HCT116 (cell line): ENCODE measurements around the gene DDX52. TPM values are rescaled to one million over a fixed set of nuclear protein-coding genes. Genes with fewer than 3 reads are reported as not detected.

Source experiments
- ATAC-seq: fragments of 200-7000 bp; cut with Tn5 transposase; 2 replicates; pipeline ENCODE4 v1.9.1; 2020; ENCODE audit warnings: mild to moderate bottlenecking, moderate library complexity
- BruUV-seq: library from RNA; stranded (reverse); fragments of 400-500 nt; replicated peaks from 2 replicates; lab custom pipeline; 2021; lab: Mats Ljungman, UMichigan
- CTCF ChIA-PET: fragments of 300-600 bp; sonication (Branson Sonifier 250); formaldehyde crosslinking; loops from one replicate; lab custom pipeline; 2021; ENCODE audit warnings: antibody characterized with exemption; lab: Charles Lee
- POLR2A ChIA-PET: fragments of 300-600, 350-600 bp; sonication (Branson Sonifier 250); formaldehyde crosslinking; loops from one replicate; lab custom pipeline; 2021; ENCODE audit warnings: antibody characterized with exemption; lab: Charles Lee
- RAD21 ChIA-PET, 2 experiments: fragments of 300-600 bp; sonication (Branson Sonifier 250); formaldehyde crosslinking; loops; one replicate each; lab custom pipeline; 2023; ENCODE audit warnings: low total read pairs in 2 of 2; ENCODE audit not compliant: uncharacterized antibody in 2 of 2, unreplicated experiment in 2 of 2, low non-redundant PET in 1 of 2; lab: Charles Lee
- DNase-seq: peaks from one replicate; pipeline ENCODE4 v3.0.0-alpha.2; 2010; ENCODE audit warnings: low read depth, low spot score
- H2AFZ ChIP-seq: fragments of 200-600 bp; shearing (Covaris generic), sonication (generic); 2 replicates; pipeline ENCODE4 v1.6.1; 2017; ENCODE audit warnings: low read depth, mixed run types, mixed read lengths, antibody characterized with exemption, low read length; ENCODE audit not compliant: poor library complexity, severe bottlenecking
- H3K27ac ChIP-seq: 2 replicates; pipeline ENCODE4 v1.5.1; 2012; ENCODE audit warnings: low read depth, low read length
- H3K27me3 ChIP-seq: fragments of 200-600 bp; sonication (generic); 2 replicates; pipeline ENCODE4 v1.6.1; 2016; ENCODE audit warnings: mixed run types, low read length, mixed read lengths; ENCODE audit not compliant: insufficient read depth
- H3K36me3 ChIP-seq, 2 experiments: fragments of 200-500 bp in 1 of 2; fragments of 200-600 bp in 1 of 2; sonication (Bioruptor generic) in 1 of 2; sonication (generic) in 1 of 2; 2 replicates each; pipeline versions ENCODE4 v1.5.1 to v1.6.1; 2014 to 2016; ENCODE audit warnings: low read length in 2 of 2, inconsistent platforms in 1 of 2, mixed read lengths in 1 of 2, mixed run types in 1 of 2; ENCODE audit not compliant: insufficient read depth in 2 of 2, control insufficient read depth in 1 of 2
- H3K4me1 ChIP-seq, 2 experiments: fragments of 200-600 bp in 1 of 2; sonication (generic) in 1 of 2; 2 replicates each; pipeline versions ENCODE4 v1.5.1 to v1.6.1; 2012 to 2017; ENCODE audit warnings: low read length in 2 of 2, inconsistent platforms in 1 of 2, mild to moderate bottlenecking in 1 of 2, mixed read lengths in 1 of 2, mixed run types in 1 of 2, moderate library complexity in 1 of 2; ENCODE audit not compliant: insufficient read depth in 2 of 2, control insufficient read depth in 1 of 2
- H3K4me2 ChIP-seq: fragments of 200-600 bp; sonication (generic); 2 replicates; pipeline ENCODE4 v1.6.1; 2017; ENCODE audit warnings: mixed run types, low read length, mixed read lengths
- H3K4me3 ChIP-seq, 2 experiments: fragments of 200-600 bp in 1 of 2; sonication (generic) in 1 of 2; replicated peaks in 1 of 2; 2 replicates each; pipeline ENCODE4 v1.5.1; 2011 to 2016; ENCODE audit warnings: low read length in 2 of 2, control low read depth in 1 of 2, low read depth in 1 of 2, mild to moderate bottlenecking in 1 of 2, mixed read lengths in 1 of 2, mixed run types in 1 of 2
- H3K79me2 ChIP-seq: fragments of 200-600 bp; sonication (generic); 2 replicates; pipeline ENCODE4 v1.6.1; 2017; ENCODE audit warnings: mild to moderate bottlenecking, mixed run types, low read length, moderate library complexity, mixed read lengths; ENCODE audit not compliant: insufficient read depth
- H3K9ac ChIP-seq: fragments of 200-600 bp; sonication (generic); 2 replicates; pipeline ENCODE4 v1.6.1; 2016; ENCODE audit warnings: low read length, mixed read lengths
- H3K9me2 ChIP-seq: fragments of 200-600 bp; sonication (generic), shearing (Covaris generic); 2 replicates; pipeline ENCODE4 v1.6.1; 2017; ENCODE audit warnings: mixed run types, mild to moderate bottlenecking, moderate library complexity; ENCODE audit not compliant: insufficient read depth
- H3K9me3 ChIP-seq, 2 experiments: fragments of 200-500 bp in 1 of 2; fragments of 200-600 bp in 1 of 2; sonication (Bioruptor generic) in 1 of 2; sonication (generic) in 1 of 2; 2 replicates each; pipeline ENCODE4 v1.6.1; 2014 to 2017; ENCODE audit warnings: low read length in 2 of 2, mixed read lengths in 2 of 2, inconsistent platforms in 1 of 2, low read depth in 1 of 2, mild to moderate bottlenecking in 1 of 2, mixed run types in 1 of 2, moderate library complexity in 1 of 2; ENCODE audit not compliant: control insufficient read depth in 1 of 2, insufficient read depth in 1 of 2
- H4K20me1 ChIP-seq: fragments of 200-600 bp; sonication (generic), shearing (Covaris generic); 2 replicates; pipeline ENCODE4 v1.6.1; 2017; ENCODE audit warnings: mixed run types, mild to moderate bottlenecking, moderate library complexity; ENCODE audit not compliant: insufficient read depth
- ATF3 ChIP-seq: IDR thresholded peaks from 2 replicates; pipeline ENCODE4 v1.6.1; 2012
- CBX3 ChIP-seq: IDR thresholded peaks from 2 replicates; pipeline ENCODE4 v1.6.1; 2012; ENCODE audit warnings: low read depth
- CEBPB ChIP-seq: IDR thresholded peaks from 2 replicates; pipeline ENCODE4 v1.6.1; 2012; ENCODE audit warnings: low read depth
- CTCF ChIP-seq, 3 experiments: fragments of 200-600 bp in 1 of 3; sonication (generic) in 1 of 3; IDR thresholded peaks in 2 of 3; conservative IDR thresholded peaks in 1 of 3; 2 replicates each; pipeline ENCODE4 v1.5.1; 2012 to 2017; ENCODE audit warnings: low read depth in 2 of 3, low read length in 2 of 3, antibody characterized with exemption in 1 of 3, borderline replicate concordance in 1 of 3, control low read depth in 1 of 3, mild to moderate bottlenecking in 1 of 3, mixed read lengths in 1 of 3, mixed run types in 1 of 3, moderate library complexity in 1 of 3; ENCODE audit not compliant: insufficient read depth in 1 of 3
- EGR1 ChIP-seq: IDR thresholded peaks from 2 replicates; pipeline ENCODE4 v1.6.1; 2012; ENCODE audit warnings: low read depth
- ELF1 ChIP-seq: IDR thresholded peaks from 2 replicates; pipeline ENCODE4 v1.6.1; 2012; ENCODE audit warnings: low read depth, borderline replicate concordance
- EZH2 ChIP-seq: fragments of 200-600 bp; sonication (generic); IDR thresholded peaks from 2 replicates; pipeline ENCODE4 v1.6.1; 2017; ENCODE audit warnings: antibody characterized with exemption, mixed run types
- EZH2phosphoT487 ChIP-seq: fragments of 200-600 bp; IDR thresholded peaks from 2 replicates; pipeline ENCODE4 v1.6.1; 2018; ENCODE audit warnings: antibody characterized with exemption, borderline replicate concordance
- FOSL1 ChIP-seq: IDR thresholded peaks from 2 replicates; pipeline ENCODE4 v1.6.1; 2012; ENCODE audit warnings: low read depth
- JUND ChIP-seq: IDR thresholded peaks from 2 replicates; pipeline ENCODE4 v1.6.1; 2012
- MAX ChIP-seq: IDR thresholded peaks from 2 replicates; pipeline ENCODE4 v1.6.1; 2012
- POLR2AphosphoS5 ChIP-seq: IDR thresholded peaks from 2 replicates; pipeline ENCODE4 v1.6.1; 2011; ENCODE audit warnings: mild to moderate bottlenecking, low read depth, low read length, moderate library complexity
- SP1 ChIP-seq: IDR thresholded peaks from 2 replicates; pipeline ENCODE4 v1.6.1; 2012; ENCODE audit warnings: low read depth
- SRF ChIP-seq: IDR thresholded peaks from 2 replicates; pipeline ENCODE4 v1.6.1; 2012; ENCODE audit warnings: low read depth
- YY1 ChIP-seq: IDR thresholded peaks from 2 replicates; pipeline ENCODE4 v1.6.1; 2011; ENCODE audit warnings: low read length, low read depth, moderate library complexity, mild to moderate bottlenecking; ENCODE audit not compliant: insufficient replicate concordance; ENCODE audit errors: extremely low read depth
- ZBTB33 ChIP-seq: IDR thresholded peaks from 2 replicates; pipeline ENCODE4 v1.6.1; 2011; ENCODE audit warnings: mild to moderate bottlenecking, low read length, moderate library complexity; ENCODE audit not compliant: insufficient replicate concordance; ENCODE audit errors: extremely low read depth
- ZFX ChIP-seq: fragments of 450-650 bp; IDR thresholded peaks from 2 replicates; pipeline ENCODE4 v1.6.1; 2017
- ZNF274 ChIP-seq: fragments of 200-500 bp; sonication (Bioruptor generic); IDR thresholded peaks from 2 replicates; pipeline ENCODE4 v1.6.1; 2014; ENCODE audit warnings: mild to moderate bottlenecking, low read depth, low read length, inconsistent platforms
- intact Hi-C: fragments of 100-400 bp; cut with micrococcal nuclease; formaldehyde crosslinking; loops from 2 replicates; pipeline ENCODE4 v1.10.0; 2022
- total RNA-seq: library from RNA; stranded (reverse); gene quantifications from one replicate; pipeline ENCODE4 v1.2.1, GENCODE V29; 2021; ENCODE audit not compliant: unreplicated experiment

DDX52 gene
- total RNA-seq, 1 experiment from 2014 or later = 45.4 TPM

GRCh38 chr17:37564252-37564651 is 79.0 kb downstream of the DDX52 start:
- DNase-seq = no peak
- TF ChIP-seq FOSL1 = no peak
- TF ChIP-seq MAX = no peak
- TF ChIP-seq ELF1 = no peak
- no peak for TF ChIP-seq SRF
- TF ChIP-seq POLR2AphosphoS5 = no peak
- no peak for TF ChIP-seq CEBPB
- no peak for TF ChIP-seq ZBTB33
- TF ChIP-seq JUND = no peak
- TF ChIP-seq EGR1 = no peak
- TF ChIP-seq EZH2 = no peak
- no peak for TF ChIP-seq ZNF274
- no peak for TF ChIP-seq SP1
- TF ChIP-seq CTCF (IDR thresholded peaks at IDR 0.05 in 2 of 3, conservative IDR thresholded peaks at IDR 0.05 in 1 of 3; ENCODE audit: borderline replicate concordance in 1 of 3, insufficient read depth in 1 of 3, low read depth in 2 of 3, low read length in 2 of 3) = no peak
- no peak for TF ChIP-seq CBX3
- TF ChIP-seq ATF3 = no peak
- no peak for TF ChIP-seq ZFX
- TF ChIP-seq EZH2phosphoT487 = no peak
- TF ChIP-seq YY1 = no peak
- no peaks in the 10 kb centered on the region for H3K4me1 ChIP-seq
- no peak for ATAC-seq
- no peak overlapping the region for H3K9ac ChIP-seq
- peaks cover 13 to 26% of the 10 kb centered on the region in 2 experiments; a peak in 3 of 4 replicates for H3K36me3 ChIP-seq
- no peak overlapping the region for H3K27ac ChIP-seq
- no peaks in the 10 kb centered on the region for H3K9me2 ChIP-seq
- H4K20me1 ChIP-seq = no peaks in the 10 kb centered on the region
- no peaks in the 10 kb centered on the region for H3K27me3 ChIP-seq
- intact Hi-C loops = no loop called here
- no peak overlapping the region for H3K4me3 ChIP-seq
- ChIA-PET POLR2A (no interaction called here), CTCF (no interaction called here), RAD21 (no interaction called here)
- H3K4me2 ChIP-seq = no peak overlapping the region
- no peak overlapping the region for H2AFZ ChIP-seq
- H3K79me2 ChIP-seq = no peaks in the 10 kb centered on the region
- no peaks in the 10 kb centered on the region for H3K9me3 ChIP-seq
- no TSS peak for BruUV-seq
